Stimulated activated CD8-positive, alpha-beta memory T cell treated with anti-CD3 and anti-CD28 coated beads, Interleukin-2, amount 100 ng/mL, for 1 hour (primary cell): ENCODE measurements around the gene TP53TG3D.
"Not testable (repeated sequence)": the region's sequence is repeated elsewhere in the genome, so short reads cannot be mapped to it uniquely, and the experiment has no call there.

Source experiments
- DNase-seq, 2 donors: peaks; one replicate each; pipeline ENCODE4 v3.0.0-alpha.2; 2020; ENCODE audit warnings: low read depth in 2 of 2

Gene TP53TG3D

DNA sequence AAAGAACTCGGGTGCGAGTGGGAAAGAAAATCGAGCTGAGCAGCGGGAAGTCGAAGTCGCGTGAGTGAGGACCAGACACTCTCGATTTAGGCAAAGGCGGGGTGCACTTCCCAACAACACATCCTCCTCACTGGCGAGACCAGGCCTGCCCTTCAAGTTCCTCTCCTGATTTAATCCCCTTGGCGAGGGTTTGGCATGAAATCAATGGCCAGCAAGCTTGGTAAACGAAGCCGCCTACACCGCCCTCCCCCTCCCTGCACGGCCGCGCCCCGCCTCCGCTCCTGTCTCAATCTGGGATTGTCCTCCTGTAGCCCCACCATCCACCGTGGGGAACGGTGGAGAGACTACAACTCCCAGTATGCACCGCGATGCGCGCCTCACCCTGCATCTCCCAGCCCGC, at the start of gene TP53TG3D:
TP53TG3D (plus strand) TSS at position 301 of the 400 bp plus-strand sequence; CDS start at position 369, 68 bp downstream.
- not testable (repeated sequence) for DNase-seq

DNA sequence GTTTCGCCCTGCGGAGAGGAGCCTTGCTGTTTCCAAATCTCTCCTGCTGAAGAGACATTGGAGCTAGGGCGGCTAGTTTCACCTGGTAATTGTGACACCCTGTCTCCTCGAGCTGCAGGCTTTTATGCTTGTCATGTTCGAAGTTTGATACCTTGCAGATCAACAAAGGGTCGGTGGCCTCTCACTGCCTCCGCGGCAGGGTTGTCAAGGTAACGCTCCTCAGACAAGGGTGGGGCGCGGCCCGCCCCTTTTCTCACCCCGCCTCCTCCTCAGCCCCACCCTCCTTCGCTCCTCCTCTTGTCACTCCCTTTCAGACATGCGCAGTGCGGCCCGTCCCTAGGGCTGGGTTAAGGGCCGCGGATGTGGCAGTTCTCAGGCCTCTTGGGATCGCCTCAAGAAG, 421 bp downstream of the TP53TG3D start:
- DNase-seq = peak in 1 of 2 donors; percentile 16

DNA sequence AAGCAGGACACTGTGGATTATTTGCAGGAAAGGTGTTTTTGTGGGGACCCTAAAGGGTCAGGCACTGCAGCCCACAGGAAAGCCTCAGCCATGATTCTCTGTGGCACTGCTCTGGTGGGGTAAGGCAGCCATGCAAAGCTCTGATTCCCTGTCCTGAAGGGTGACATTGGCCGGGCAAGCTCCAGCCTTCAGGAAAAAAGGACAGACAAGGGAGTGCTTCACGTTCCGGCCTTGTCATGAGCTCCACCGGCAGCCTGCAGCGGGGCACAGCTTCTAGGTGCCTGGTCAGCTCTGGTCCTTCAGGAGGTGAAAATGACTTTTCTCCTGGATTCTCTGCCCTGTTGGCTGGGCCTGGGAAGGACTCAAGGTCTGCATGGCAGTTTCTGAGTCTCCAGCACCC, 8.4 kb downstream of the TP53TG3D start:
- DNase-seq = not testable (repeated sequence)

- not testable (repeated sequence) for DNase-seq
Measured at GRCh38 chr16:32263552-32263951, 10.5 kb downstream of the TP53TG3D start.

GRCh38 chr16:32281910-32282309, 28.8 kb downstream of the TP53TG3D start:
- DNase-seq = not testable (repeated sequence)

- not testable (repeated sequence) for DNase-seq
Measured at GRCh38 chr16:32283024-32283423, 29.9 kb downstream of the TP53TG3D start.

- DNase-seq = not testable (repeated sequence)
Measured at GRCh38 chr16:32283917-32284495, 30.9 kb downstream of the TP53TG3D start.

GRCh38 chr16:32284800-32285796, 32.0 kb downstream of the TP53TG3D start:
- not testable (repeated sequence) for DNase-seq

- not testable (repeated sequence) for DNase-seq
Measured at GRCh38 chr16:32286193-32286592, 33.1 kb downstream of the TP53TG3D start.

- not testable (repeated sequence) for DNase-seq
Measured at GRCh38 chr16:32287743-32288142, 34.7 kb downstream of the TP53TG3D start.

DNA sequence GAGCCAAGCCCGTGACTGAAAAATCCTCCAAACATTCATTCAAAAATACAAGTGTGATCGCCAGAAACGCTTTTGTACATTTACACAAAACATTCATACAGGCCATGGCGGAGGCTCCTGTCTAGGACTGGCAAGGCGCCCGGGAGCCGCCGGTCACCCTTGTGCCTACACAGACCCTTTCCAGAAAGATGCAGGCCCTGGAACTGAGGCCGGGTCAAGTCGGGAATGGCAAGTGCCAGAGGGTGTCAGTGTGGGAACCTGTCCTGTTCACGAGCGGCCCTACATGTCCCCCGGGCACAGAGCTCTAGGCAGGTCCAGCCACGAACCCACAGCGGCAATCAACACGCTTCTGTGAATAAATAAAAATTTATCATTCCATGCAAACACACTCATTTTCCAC, 36.1 kb downstream of the TP53TG3D start:
- not testable (repeated sequence) for DNase-seq

GRCh38 chr16:32302776-32303175, 49.7 kb downstream of the TP53TG3D start:
- not testable (repeated sequence) for DNase-seq
